NCI-H128 (cell line): ENCODE results near the gene ETV6.
"Not testable (repeated sequence)": the region's sequence is repeated elsewhere in the genome, so short reads cannot be mapped to it uniquely, and the experiment has no call there.

ENCODE experiments used
- DNase-seq: peaks from one replicate; lab custom pipeline; 2025; ENCODE audit not compliant: unreplicated experiment; lab: John Stamatoyannopoulos, UW

Gene ETV6

DNA sequence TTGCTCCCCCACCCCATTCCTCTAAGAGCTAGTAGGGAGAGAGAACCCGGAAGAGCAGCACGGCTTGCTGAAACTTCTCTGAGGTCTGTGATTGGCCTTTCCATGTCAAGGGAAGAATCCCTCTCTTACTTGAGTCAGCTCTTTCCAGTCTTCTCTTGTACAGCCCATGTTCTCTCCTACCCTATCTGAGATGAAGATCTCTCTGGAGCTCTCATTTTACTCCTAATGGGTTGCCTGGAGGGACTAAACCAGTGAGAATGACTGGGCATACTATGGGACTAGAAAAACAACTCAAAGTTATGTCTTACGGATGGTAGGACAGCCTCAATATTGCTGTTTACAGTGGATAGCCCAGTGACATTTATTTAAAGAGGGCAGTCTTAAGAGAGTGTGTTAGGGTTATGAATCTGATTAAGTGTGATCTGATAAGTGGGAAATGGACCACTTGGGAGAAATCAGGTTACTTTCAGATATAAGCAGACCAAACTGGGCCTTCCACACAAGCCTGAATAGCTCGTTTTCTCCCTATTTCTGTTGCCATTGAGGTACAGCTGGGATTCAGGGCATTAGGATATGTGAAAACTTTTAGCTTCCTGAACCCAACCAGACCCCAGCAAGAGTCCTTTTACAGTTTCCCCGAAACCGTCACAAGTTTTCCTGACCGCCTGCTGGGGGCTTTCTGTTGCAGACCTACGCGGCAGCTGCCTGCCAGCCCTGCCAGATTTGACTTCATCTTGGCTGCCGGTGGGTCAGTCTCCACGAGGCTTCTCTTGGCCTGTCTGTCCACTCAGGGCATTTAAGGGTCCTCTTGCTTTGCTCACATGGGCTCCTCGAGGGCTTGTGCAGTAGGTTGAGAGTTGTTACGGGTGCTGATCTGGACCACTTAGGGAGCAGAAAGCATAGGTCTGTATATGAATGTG lies 16.9 kb downstream of the ETV6 start:
- DNase-seq, result no peak

DNA sequence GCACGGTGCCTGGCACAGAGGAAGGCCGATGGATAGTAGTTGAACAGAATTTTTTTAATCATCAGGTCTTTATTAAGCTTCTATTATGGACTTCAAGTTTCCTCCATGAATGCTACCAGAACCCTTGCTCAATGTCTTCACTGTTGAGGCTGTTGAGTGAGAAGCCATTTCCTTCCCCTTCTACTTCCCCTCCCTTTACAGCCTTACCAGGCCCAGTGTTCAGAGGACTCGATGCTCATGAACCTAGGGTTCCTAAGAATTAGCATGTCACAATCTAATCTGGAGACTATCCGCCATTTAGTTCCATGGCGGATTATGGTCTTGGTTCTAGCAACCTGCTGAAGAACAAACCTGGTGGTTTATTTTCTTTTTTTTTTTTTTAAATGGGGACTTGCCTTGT lies 17.7 kb downstream of the ETV6 start:
- DNase-seq, result no peak

- DNase-seq, result no peak
These were observed 19.1 kb downstream of the ETV6 start for GRCh38 chr12:11668611-11669010.

GRCh38 chr12:11669348-11669747 lies 19.9 kb downstream of the ETV6 start:
- no peak for DNase-seq

- DNase-seq, result no peak
These were observed 23.1 kb downstream of the ETV6 start for GRCh38 chr12:11672256-11673191.

DNA sequence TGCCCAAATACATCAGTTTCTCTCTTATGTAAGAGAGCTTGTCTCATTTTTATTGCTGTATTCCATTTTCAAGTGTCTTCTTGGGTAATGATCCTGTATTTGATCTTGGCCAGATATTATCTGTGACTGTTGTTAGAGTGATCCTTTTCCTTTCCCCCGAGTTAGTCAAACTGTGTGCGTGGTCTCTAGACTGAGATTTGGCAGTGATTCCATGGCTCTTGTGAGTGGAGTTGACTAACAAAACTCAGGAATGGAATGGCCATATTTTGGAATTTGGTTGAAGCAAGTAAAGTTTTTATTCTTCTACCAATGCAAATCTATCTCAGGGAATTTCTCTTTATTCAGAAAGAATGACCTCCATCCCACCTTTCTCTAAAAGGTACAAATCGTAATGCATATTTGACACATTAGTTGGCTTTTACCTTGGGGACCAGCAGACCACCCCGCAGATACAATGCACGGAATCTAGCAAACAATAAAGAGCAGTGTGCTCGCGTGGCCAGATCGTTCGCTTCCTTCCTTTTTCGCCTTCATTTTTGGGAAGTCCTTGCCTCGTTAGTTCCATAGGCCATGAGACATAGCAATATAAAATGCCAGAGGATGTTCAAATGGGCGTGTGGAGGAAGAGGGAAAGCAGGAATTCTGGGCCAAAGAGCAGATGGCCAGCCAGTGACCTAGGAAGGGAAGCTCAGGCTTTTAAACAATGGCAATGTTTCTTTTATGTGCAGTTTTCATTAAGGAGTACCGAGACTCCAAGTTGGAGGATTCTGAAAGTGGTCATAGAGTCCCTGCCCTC lies 24.4 kb downstream of the ETV6 start:
- DNase-seq, result no peak

GRCh38 chr12:11674894-11675390 lies 25.5 kb downstream of the ETV6 start:
- no peak for DNase-seq

DNA sequence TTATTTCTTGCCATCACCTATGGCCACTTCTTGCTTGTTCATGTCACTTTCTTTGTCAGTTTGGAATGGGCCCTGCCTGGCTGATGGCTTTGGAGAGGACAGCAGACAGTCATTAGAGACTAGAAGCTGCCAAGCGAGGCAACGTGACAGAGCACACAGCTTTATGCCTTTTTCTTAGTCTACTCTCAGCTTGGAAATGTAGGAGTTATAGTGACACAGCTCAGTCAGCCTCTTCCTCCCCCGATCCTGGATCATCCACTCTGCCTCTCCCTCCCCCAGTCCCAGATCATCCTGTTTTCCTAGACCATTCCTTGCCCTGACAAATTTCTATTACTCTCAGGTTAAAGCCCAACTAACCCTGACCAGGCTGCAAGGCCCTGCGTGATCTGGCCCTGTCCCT lies 26.6 kb downstream of the ETV6 start:
- DNase-seq, result no peak

GRCh38 chr12:11677093-11677492 lies 27.6 kb downstream of the ETV6 start:
- no peak for DNase-seq

GRCh38 chr12:11677752-11678151 lies 28.3 kb downstream of the ETV6 start:
- no peak for DNase-seq

GRCh38 chr12:11678781-11679180 lies 29.3 kb downstream of the ETV6 start:
- no peak for DNase-seq

GRCh38 chr12:11681207-11681606 lies 31.7 kb downstream of the ETV6 start:
- DNase-seq, result no peak

GRCh38 chr12:11681695-11682094 lies 32.2 kb downstream of the ETV6 start:
- DNase-seq, result not testable (repeated sequence)

GRCh38 chr12:11684393-11684792 lies 34.9 kb downstream of the ETV6 start:
- DNase-seq, result no peak

DNA sequence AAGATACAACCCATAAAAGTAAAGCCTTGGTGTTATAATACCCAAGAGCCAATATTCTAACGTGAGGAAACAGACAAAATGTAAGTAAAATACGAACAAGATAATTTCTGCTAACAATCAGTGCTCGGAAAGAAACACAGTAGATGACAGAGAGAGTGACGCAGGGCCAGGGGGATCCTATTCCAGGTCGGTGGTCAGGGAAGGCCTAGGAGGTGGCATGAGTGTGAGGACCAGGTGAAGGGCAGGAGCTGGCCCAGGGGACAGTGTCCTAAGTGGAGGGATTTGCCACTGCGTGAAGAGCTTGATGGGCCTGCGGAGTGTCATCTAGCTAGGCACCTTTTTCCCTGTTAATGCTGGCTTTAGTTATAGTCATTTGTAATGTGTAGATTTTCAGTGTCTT lies 35.3 kb downstream of the ETV6 start:
- no peak for DNase-seq

GRCh38 chr12:11685316-11685715 lies 35.8 kb downstream of the ETV6 start:
- no peak for DNase-seq

GRCh38 chr12:11685716-11686115 lies 36.2 kb downstream of the ETV6 start:
- DNase-seq, result no peak

GRCh38 chr12:11686120-11686519 lies 36.6 kb downstream of the ETV6 start:
- no peak for DNase-seq

GRCh38 chr12:11687528-11687927 lies 38.1 kb downstream of the ETV6 start:
- no peak for DNase-seq

GRCh38 chr12:11688379-11688778 lies 38.9 kb downstream of the ETV6 start:
- no peak for DNase-seq

GRCh38 chr12:11688831-11689230 lies 39.4 kb downstream of the ETV6 start:
- no peak for DNase-seq
